Muscle of leg (tissue), 11 donors: ENCODE data around the gene RNPEP. TPM values are rescaled to one million over a fixed set of nuclear protein-coding genes. Genes with fewer than 3 reads are reported as not detected.
A peak's percentile ranks its signal among the peaks of the same experiment; 100 is the strongest.
"Not testable (repeated sequence)": the region's sequence is repeated elsewhere in the genome, so short reads cannot be mapped to it uniquely, and the experiment has no call there.

Experiments used
- DNase-seq: peaks from one replicate; pipeline ENCODE4 v3.0.0; 2013
- H3K27ac ChIP-seq: one replicate; pipeline ENCODE4 v1.5.1; 2013; ENCODE audit warnings: mild to moderate bottlenecking, low read length, control low read depth
- H3K27me3 ChIP-seq: one replicate; pipeline ENCODE4 v1.6.1; 2013; ENCODE audit warnings: low read length; ENCODE audit not compliant: control insufficient read depth, insufficient read depth
- H3K36me3 ChIP-seq: one replicate; pipeline ENCODE4 v1.6.1; 2013; ENCODE audit warnings: low read length; ENCODE audit not compliant: control insufficient read depth, insufficient read depth
- H3K4me1 ChIP-seq: one replicate; pipeline ENCODE4 v1.6.1; 2013; ENCODE audit warnings: low read length; ENCODE audit not compliant: control insufficient read depth, insufficient read depth
- H3K4me3 ChIP-seq: one replicate; pipeline ENCODE4 v1.5.1; 2013; ENCODE audit warnings: low read length, control low read depth
- H3K9me3 ChIP-seq: replicated peaks from 2 replicates; pipeline ENCODE4 v1.6.1; 2013; ENCODE audit warnings: low read depth, low read length; ENCODE audit not compliant: control insufficient read depth
- WGBS: methylation state at CpG from one replicate; pipeline ENCODE4 v1.1.5; 2013; ENCODE audit warnings: missing lambda C conversion rate; ENCODE audit not compliant: insufficient coverage; 5-methylcytosine and 5-hydroxymethylcytosine counted together
- polyA plus RNA-seq, 8 donors: library from polyadenylated mRNA; unstranded; fragments of 120-200 nt; gene quantifications; one replicate each; pipeline versions ENCODE4 v1.2.1 to v1.2.3, GENCODE V29; 2013; ENCODE audit warnings: inconsistent platforms in 1 of 8, low replicate concordance in 1 of 8; ENCODE audit not compliant: insufficient read length in 8 of 8, insufficient read depth in 1 of 8
- total RNA-seq: library from RNA; stranded (reverse); fragments of 120-200 nt; gene quantifications from one replicate; pipeline ENCODE4 v1.2.4, GENCODE V29; 2013

The RNPEP gene
- total and polyA plus RNA-seq, 9 donors, result 15.3 to 29.9 (median 21.0) TPM

DNA sequence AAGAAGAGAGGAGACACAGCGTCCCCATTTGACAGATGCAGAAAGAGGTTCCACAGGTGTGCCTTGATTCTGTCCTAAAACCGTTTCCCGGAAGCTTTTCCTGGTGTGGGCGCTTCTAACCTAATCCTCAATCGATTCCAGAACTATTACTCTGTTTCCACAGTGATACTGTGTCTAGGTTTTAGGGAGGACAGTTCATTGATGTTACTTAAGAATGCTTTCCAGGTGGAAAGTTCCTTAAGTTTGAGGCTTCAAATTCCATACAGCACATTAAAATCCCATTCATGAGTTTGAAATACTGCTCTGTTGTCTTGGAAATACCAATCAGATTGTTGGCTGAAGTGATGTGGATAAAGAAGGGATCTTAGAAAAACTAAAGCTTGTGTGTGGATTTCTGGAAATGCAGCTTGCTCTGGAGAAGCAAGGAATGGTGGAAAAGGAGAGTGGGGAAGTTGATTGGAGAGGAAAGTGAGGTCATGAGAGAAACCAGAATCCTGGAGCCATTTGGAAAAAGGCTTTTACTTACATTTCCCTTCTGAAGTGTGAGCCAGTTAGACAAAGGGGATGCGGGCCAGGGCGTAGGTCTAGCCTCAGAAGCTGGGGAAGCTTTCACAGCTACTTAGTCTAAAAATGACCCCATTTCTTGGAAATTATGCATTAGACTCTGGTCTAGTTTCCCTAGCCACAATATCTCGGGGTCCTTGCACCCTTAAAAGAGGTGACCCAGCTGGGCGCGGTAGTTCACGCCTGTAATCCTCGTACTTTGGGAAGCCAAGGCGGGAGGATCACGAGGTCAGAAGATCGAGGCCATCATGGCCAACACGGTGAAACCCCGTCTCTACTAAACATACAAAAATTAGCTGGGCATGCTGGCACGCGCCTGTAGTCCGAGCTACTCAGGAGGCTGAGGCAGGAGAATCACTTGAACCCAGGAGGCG, 34.6 kb downstream of the RNPEP start:
- DNase-seq, result peak; percentile 73
- peaks cover 4% of the 10 kb centered on the region for H3K27me3 ChIP-seq
- peaks cover 8% of the 10 kb centered on the region for H3K4me1 ChIP-seq
- no peak overlapping the region for H3K4me3 ChIP-seq
- 83% methylated on average over 6 of the region's 21 CpGs for WGBS
- H3K36me3 ChIP-seq, result no peaks in the 10 kb centered on the region
- peak overlapping the region; percentile 49 for H3K27ac ChIP-seq
- H3K9me3 ChIP-seq, result no peaks in the 10 kb centered on the region

DNA sequence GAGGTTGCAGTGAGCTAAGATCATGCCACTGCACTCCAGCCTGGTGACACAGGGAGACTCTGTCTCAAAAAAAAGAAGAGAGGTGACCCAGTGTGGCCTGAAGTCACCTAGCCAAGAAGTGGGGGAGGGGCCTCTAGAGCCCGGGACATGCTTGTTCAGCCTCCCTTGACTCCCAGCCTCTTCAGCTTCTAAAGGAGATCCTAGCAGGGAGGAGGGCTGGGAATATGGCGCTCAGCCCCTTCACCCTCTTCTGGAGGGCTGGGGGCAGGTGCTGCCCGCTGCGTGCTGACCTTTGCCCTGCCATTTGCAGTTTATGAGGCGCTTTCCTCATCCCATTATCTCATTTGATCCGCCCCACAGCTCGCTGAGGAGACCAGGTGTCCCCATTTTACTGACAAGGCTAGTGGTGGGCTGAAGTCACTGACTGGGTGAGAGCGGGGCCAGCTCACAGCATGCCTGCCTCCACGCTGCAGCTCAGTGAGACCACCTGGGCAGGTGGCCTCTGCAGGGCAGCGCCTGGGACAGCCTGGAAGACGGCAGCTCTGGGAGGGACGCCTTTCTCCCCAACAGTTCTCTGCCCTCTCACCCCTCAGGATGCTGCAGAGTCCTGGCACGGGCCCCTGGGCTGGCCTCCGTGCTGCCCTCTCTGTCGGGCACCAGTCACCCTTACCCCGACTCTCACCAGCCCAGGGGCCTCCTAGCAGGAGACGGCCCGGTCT, 35.5 kb downstream of the RNPEP start:
- DNase-seq, result no peak
- Histone ChIP-seq H3K27me3 (peaks cover 2% of the 10 kb centered on the region), H3K9me3 (no peaks in the 10 kb centered on the region), H3K4me3 (no peak overlapping the region), H3K36me3 (no peaks in the 10 kb centered on the region), H3K4me1 (peaks cover 9% of the 10 kb centered on the region), H3K27ac (no peak overlapping the region)
- WGBS, result 70% methylated on average over 6 of the region's 18 CpGs

GRCh38 chr1:202018468-202019234, 36.2 kb downstream of the RNPEP start:
- Histone ChIP-seq H3K27me3 (peaks cover 2% of the 10 kb centered on the region), H3K4me1 (peaks cover 10% of the 10 kb centered on the region), H3K9me3 (no peaks in the 10 kb centered on the region), H3K36me3 (no peaks in the 10 kb centered on the region), H3K4me3 (no peak overlapping the region), H3K27ac (no peak overlapping the region)
- 52% methylated on average over 14 of the region's 19 CpGs for WGBS
- no peak for DNase-seq

DNA sequence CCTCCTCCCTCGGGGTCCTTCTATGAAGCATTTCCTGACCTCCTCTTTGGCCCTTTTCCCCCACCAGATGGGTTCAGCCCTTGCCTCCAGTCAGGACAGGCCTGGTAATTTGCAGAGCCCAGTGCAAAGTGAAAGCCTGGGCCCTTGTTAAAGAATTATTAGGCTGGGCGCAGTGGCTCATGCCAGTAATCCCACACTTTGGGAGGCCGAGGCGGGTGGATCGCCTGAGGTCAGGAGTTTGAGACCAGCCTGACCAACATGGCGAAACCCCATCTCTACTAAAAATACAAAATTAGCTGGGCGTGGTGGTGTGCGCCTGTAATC, 36.7 kb downstream of the RNPEP start:
- not testable (repeated sequence) for H3K4me1 ChIP-seq, H3K36me3 ChIP-seq, H3K27ac ChIP-seq, H3K4me3 ChIP-seq, H3K27me3 ChIP-seq, DNase-seq, H3K9me3 ChIP-seq
- WGBS, result 100% methylated on average over 1 of the region's 8 CpGs

DNA sequence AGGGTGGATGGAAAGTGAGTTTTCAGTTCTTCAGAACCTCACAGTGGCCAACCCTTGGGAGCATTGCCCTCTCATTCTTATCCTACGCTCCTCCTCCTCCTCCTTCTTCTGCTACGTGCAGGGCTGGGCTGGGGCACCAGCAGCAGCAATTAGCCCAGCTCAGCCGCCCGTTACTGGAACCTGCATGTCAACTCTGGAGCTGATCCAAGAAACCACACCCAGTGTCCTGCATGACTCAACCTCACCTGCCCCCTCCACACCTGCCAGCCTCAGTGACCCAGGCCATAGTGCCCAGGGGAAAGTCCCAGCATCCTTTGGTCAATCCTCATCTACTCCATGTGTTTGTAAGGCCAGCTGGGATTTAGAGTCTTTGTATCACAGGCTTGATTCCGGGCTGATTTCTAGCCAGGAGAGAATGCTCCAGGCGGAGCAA, 40.6 kb downstream of the RNPEP start:
- no peaks in the 10 kb centered on the region for H3K36me3 ChIP-seq
- no peak overlapping the region for H3K27ac ChIP-seq
- peaks cover 10% of the 10 kb centered on the region for H3K4me1 ChIP-seq
- H3K9me3 ChIP-seq, result no peaks in the 10 kb centered on the region
- H3K4me3 ChIP-seq, result no peak overlapping the region
- 23% methylated on average over 4 of the region's 6 CpGs for WGBS
- H3K27me3 ChIP-seq, result no peaks in the 10 kb centered on the region
- DNase-seq, result no peak

DNA sequence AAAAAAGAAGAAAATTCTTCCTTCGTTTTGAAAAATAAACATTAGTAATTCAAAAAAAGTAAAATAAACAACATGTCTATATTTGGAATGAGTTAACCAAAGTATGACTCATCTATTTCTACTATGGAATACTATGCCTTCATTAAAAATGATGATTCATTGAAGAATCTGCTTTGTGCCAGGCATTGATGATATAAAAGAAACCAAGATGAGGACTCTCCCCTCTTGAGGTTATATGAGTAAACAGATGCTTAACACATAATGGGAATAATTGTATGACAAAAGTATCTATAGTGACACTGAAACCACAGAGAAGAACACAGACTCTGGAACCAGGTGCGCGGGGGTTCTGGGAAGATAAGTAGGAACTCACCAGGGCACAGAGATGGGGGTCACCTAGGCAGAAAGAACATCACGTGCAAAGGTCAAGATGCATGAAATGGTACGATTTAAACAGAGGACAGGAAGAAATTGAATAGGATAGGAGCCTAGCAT, 46.8 kb downstream of the RNPEP start:
- Histone ChIP-seq H3K27me3 (no peaks in the 10 kb centered on the region), H3K9me3 (no peaks in the 10 kb centered on the region), H3K4me3 (no peak overlapping the region), H3K4me1 (no peaks in the 10 kb centered on the region), H3K27ac (no peak overlapping the region), H3K36me3 (no peaks in the 10 kb centered on the region)
- 85% methylated on average over 4 of the region's 5 CpGs for WGBS
- no peak for DNase-seq

DNA sequence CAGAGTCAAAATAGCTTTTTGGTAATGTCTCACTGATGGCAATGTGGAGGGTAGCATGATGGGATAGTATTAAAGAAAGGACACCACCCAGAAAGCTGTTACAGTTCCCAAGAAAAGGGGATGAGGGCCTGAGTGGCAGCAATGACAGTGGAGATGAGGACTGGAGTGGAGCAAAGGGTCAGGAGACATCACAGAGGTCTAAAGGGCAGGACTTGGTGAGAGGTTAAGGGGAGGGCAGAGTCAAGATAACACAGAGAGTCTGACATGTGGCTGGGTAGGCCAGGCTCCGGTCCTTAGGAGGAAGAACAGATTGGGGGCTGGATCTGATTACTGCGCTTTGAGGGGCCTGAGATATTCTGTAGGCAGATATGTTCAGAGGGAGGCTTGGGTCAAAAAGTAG, 47.3 kb downstream of the RNPEP start:
- Histone ChIP-seq H3K36me3 (no peaks in the 10 kb centered on the region), H3K27ac (no peak overlapping the region), H3K27me3 (no peaks in the 10 kb centered on the region), H3K4me1 (peaks cover 2% of the 10 kb centered on the region), H3K9me3 (no peaks in the 10 kb centered on the region), H3K4me3 (no peak overlapping the region)
- WGBS, result 64% methylated on average over 2 of the region's 2 CpGs
- DNase-seq, result no peak

DNA sequence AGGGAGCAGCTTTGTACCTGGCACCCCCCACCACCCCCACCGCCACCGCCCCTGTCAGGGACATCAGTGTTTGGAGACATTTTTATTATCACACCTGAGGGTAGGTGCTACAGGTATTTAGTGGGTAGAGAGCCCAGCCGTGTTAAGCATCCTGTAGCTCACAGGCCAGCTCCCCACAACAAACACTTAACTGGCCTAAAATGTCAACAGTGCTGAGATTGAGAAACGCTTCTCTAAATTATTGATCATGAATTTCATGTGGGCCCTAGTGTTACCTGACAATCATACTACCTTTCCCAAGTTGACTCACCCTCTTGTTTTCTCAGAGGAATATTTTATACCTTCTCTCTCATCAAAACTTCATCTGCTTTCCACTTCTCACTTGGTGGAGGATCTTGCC, 49.3 kb downstream of the RNPEP start:
- Histone ChIP-seq H3K27me3 (no peaks in the 10 kb centered on the region), H3K27ac (no peak overlapping the region), H3K36me3 (no peaks in the 10 kb centered on the region), H3K9me3 (no peaks in the 10 kb centered on the region), H3K4me1 (peaks cover 2% of the 10 kb centered on the region), H3K4me3 (no peak overlapping the region)
- WGBS, result 88% methylated on average over 1 of the region's 4 CpGs
- no peak for DNase-seq

DNA sequence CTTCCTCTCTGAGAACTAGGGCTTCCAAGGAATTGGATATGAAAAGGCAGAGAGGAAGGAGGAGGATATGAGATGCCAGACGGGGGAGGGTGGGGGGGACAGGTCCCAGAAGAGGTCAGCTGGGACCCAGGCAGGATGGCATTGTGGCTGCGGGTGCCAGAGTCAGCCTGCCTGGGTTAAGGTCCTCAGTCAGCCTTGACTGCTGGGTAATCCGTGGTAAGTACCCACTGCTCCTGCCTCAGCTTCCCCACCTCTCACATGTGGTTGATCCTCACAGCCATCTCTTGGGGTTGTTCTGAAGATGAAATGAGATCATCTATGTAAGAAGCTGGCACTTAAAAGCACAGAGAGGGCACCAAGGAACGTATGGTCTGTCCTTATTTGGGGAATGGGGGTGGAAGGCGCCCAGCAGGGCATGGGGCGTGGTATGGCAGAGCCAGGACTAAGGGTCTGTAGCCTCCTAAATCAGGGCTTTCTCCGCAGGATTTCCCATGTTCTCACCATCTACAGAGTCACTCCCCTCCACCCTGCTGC, 51.8 kb downstream of the RNPEP start:
- Histone ChIP-seq H3K9me3 (no peaks in the 10 kb centered on the region), H3K27ac (no peak overlapping the region), H3K27me3 (no peaks in the 10 kb centered on the region), H3K4me3 (no peak overlapping the region), H3K36me3 (no peaks in the 10 kb centered on the region), H3K4me1 (peaks cover 2% of the 10 kb centered on the region)
- DNase-seq, result no peak
- WGBS, result 83% methylated on average over 4 of the region's 7 CpGs
